ENCODE measurements around the gene MYF5. TPM values are rescaled to one million over a fixed set of nuclear protein-coding genes. Genes with fewer than 3 reads are reported as not detected.
"Not testable (repeated sequence)": the region's sequence is repeated elsewhere in the genome, so short reads cannot be mapped to it uniquely, and the experiment has no call there.

The MYF5 gene
- total RNA-seq (not detected), total RNA-seq (0 reads per million in 172 experiments)
- polyA plus RNA-seq (2013, experiment 1 of 2): not detected
- 0.86 TPM for polyA plus RNA-seq (2013, experiment 2 of 2)

- Histone ChIP-seq H3K27me3 (ENCODE audit: control insufficient read depth in 1 of 2, insufficient read depth in 2 of 2, low read length in 2 of 2) (peaks cover 12 to 18% of the 10 kb centered on the region in 2 experiments), H3K36me3 (ENCODE audit: insufficient read depth, low read length) (no peaks in the 10 kb centered on the region), H3K4me3 (ENCODE audit: low read length) (no peak within 1 kb of the TSS), H3K9me3 (ENCODE audit: control insufficient read depth in 1 of 2, insufficient read depth in 1 of 2, low read length in 2 of 2) (peaks cover 0 to 17% of the 10 kb centered on the region in 2 experiments), H3K27ac (ENCODE audit: low read depth in 1 of 2, low read length in 2 of 2) (no peak within 1 kb of the TSS), H3K4me1 (ENCODE audit: insufficient read depth, low read length) (no peaks in the 10 kb centered on the region)
- H3K36me3 Mint-ChIP-seq (ENCODE audit: low read depth): no peaks in the 10 kb centered on the region
- DNase-seq: no peak
- H3K27me3 Mint-ChIP-seq: peaks cover 46% of the 10 kb centered on the region
- H3K4me1 Mint-ChIP-seq (ENCODE audit: low read depth): no peaks in the 10 kb centered on the region
- CTCF ChIA-PET: no interaction called here
- no peak for ATAC-seq (ENCODE audit: poor library complexity)
- TF ChIP-seq CTCF (IDR thresholded peaks at IDR 0.05): no peak
- intact Hi-C loops (cut with DNase I, micrococcal nuclease): no loop called here
- H3K27ac Mint-ChIP-seq: no peak within 1 kb of the TSS
- POLR2A ChIA-PET: no interaction called here
- no peaks in the 10 kb centered on the region for H3K9me3 Mint-ChIP-seq
- H3K4me3 Mint-ChIP-seq: no peak within 1 kb of the TSS
Observed at GRCh38 chr12:80716696-80717469, at the start of gene MYF5. TSS of gene MYF5 (plus strand) at chr12:80716912. CDS start at chr12:80717064, 152 bp downstream.

- Histone ChIP-seq H3K4me1 (ENCODE audit: insufficient read depth, low read length) (no peaks in the 10 kb centered on the region), H3K4me3 (ENCODE audit: low read length) (no peak overlapping the region), H3K27ac (ENCODE audit: low read depth in 1 of 2, low read length in 2 of 2) (no peak overlapping the region), H3K27me3 (ENCODE audit: control insufficient read depth in 1 of 2, insufficient read depth in 2 of 2, low read length in 2 of 2) (no peaks in the 10 kb centered on the region), H3K9me3 (ENCODE audit: control insufficient read depth in 1 of 2, insufficient read depth in 1 of 2, low read length in 2 of 2) (no peaks in the 10 kb centered on the region), H3K36me3 (ENCODE audit: insufficient read depth, low read length) (no peaks in the 10 kb centered on the region)
- intact Hi-C loops (cut with DNase I, micrococcal nuclease): no loop called here
- TF ChIP-seq CTCF (IDR thresholded peaks at IDR 0.05): no peak
- ChIA-PET POLR2A (no interaction called here), CTCF (no interaction called here)
- ATAC-seq (ENCODE audit: poor library complexity): no peak
- no peak overlapping the region for H3K4me3 Mint-ChIP-seq
- no peaks in the 10 kb centered on the region for H3K36me3 Mint-ChIP-seq (ENCODE audit: low read depth)
- H3K27me3 Mint-ChIP-seq: no peaks in the 10 kb centered on the region
- H3K9me3 Mint-ChIP-seq: no peaks in the 10 kb centered on the region
- no peak for DNase-seq
- H3K27ac Mint-ChIP-seq: no peak overlapping the region
- H3K4me1 Mint-ChIP-seq (ENCODE audit: low read depth): no peaks in the 10 kb centered on the region
Observed at GRCh38 chr12:80670214-80670613, 46.5 kb upstream of the MYF5 start.

- intact Hi-C loops (cut with DNase I, micrococcal nuclease); H3K4me3 ChIP-seq (ENCODE audit: low read length); H3K27ac Mint-ChIP-seq; DNase-seq; H3K4me1 Mint-ChIP-seq (ENCODE audit: low read depth); CTCF ChIA-PET; H3K27me3 ChIP-seq (ENCODE audit: control insufficient read depth in 1 of 2, insufficient read depth in 2 of 2, low read length in 2 of 2); H3K4me3 Mint-ChIP-seq; H3K9me3 ChIP-seq (ENCODE audit: control insufficient read depth in 1 of 2, insufficient read depth in 1 of 2, low read length in 2 of 2); H3K27me3 Mint-ChIP-seq; H3K36me3 Mint-ChIP-seq (ENCODE audit: low read depth); H3K27ac ChIP-seq (ENCODE audit: low read depth in 1 of 2, low read length in 2 of 2); ATAC-seq (ENCODE audit: poor library complexity); H3K9me3 Mint-ChIP-seq; H3K36me3 ChIP-seq (ENCODE audit: insufficient read depth, low read length); H3K4me1 ChIP-seq (ENCODE audit: insufficient read depth, low read length); POLR2A ChIA-PET: not testable (repeated sequence)
Observed at GRCh38 chr12:80676042-80676636, 40.6 kb upstream of the MYF5 start.

Data from CD4-positive, alpha-beta T cell (primary cell).